NOMO-1 treated with dmso at 0.1 percent for 144 hours (cell line): ENCODE measurements around the gene RTBDN.

Experiments
- DNase-seq: peaks from one replicate; lab custom pipeline; 2025; ENCODE audit not compliant: unreplicated experiment; lab: John Stamatoyannopoulos, UW

The RTBDN gene

DNA sequence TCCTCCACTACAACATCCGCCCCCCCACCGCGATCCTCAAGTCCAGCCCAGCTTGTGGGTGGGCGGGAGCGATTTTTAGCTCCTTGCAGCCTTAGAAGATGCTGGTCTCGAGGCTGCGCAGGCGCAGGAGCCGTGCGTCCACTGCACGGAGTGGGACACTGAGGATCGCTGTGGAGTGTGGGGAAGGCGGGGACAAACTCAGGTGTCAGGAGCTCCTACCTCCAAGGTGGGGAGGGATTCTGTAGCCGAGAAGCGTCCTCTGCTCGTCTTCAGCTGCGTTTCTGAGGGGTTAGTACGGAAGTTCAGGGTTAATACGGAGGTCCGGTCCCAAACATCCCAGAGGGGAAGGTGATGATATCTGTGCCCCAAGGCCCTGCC is at the start of gene RTBDN:
RTBDN (minus strand) TSS at position 14 of the 378 bp plus-strand sequence. CDS start 4,600 bp downstream, outside the sequence.
- DNase-seq, result no peak

DNA sequence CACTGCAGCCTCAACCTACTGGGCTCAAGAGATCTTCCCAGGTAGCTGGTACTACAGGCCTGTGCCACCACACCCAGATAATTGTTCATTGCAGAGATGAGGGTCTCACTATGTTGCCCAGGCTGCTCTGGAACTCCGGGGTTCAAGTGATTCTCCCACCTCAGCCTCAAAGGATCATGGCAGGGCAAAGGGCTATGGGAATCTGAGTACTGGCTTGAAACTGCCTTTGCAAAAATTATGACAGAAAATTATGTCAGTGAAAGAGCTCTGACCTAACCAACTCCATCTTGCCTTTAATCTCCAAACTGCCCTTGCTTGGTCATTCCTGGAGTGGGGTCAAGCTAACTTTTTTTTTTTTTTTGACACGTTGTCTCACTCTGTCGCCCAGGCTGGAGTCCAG is 48.2 kb upstream of the RTBDN start:
- no peak for DNase-seq

DNA sequence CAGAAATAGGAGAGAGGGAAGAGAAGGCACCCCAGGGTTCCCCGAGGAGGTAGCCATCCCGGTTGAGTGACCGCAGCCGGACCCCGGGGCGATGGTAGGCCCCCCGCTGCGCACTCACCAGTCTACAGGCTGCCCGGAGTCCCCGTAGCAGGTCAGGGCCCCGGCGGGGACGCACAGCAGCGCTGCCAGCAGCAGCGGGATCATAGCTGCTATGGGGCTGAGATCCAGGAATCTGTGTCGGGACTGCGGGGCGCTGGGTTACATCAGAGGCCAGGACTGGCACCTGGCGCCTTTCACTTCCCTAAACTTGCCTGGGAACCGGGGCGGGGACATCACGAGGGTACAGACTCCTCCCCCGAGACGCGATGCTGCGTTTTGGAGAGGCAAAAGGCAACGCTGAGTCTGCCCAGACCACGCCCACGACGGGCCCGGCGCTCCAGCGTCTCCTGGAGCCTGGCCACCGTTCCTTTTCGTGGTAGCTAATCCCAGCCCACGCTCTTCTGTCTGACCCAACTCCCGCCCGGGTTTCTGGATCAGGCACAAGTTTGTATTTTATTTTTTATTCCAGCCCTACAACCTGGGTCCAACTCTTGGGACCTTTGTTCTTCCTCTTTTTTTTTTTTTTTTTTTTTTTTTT is 46.9 kb upstream of the RTBDN start, which contains the start of gene DNASE2:
DNASE2 (minus strand) TSS at position 278 of the 637 bp plus-strand sequence; CDS start at position 204, 74 bp downstream.
- peak; percentile 93 for DNase-seq

- peak; percentile 23 for DNase-seq
Observed at GRCh38 chr19:12880551-12881171, 46.3 kb upstream of the RTBDN start.

GRCh38 chr19:12875086-12875485 is 40.7 kb upstream of the RTBDN start:
- no peak for DNase-seq

DNA sequence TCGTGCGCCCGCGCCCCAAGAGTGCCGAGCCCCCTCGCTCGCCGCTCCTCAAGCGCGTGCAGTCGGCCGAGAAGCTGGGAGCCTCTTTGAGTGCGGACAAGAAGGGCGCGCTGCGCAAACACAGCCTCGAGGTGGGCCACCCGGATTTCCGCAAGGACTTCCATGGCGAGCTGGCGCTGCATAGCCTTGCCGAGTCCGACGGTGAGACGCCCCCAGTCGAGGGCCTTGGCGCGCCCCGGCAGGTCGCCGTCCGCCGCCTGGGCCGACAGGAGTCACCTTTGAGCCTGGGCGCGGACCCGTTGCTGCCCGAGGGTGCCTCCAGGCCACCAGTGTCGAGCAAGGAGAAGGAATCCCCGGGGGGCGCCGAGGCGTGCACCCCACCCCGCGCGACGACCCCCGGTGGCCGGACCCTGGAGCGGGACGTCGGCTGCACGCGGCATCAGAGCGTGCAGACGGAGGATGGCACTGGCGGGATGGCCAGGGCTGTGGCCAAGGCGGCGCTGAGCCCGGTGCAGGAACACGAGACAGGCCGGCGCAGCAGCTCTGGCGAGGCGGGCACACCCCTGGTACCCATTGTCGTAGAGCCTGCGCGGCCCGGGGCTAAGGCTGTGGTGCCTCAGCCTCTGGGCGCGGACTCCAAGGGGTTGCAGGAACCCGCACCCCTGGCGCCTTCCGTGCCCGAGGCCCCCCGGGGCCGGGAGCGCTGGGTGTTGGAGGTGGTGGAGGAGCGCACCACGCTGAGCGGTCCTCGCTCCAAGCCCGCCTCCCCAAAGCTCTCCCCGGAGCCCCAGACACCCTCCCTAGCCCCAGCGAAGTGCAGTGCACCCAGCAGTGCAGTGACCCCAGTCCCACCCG is 39.7 kb upstream of the RTBDN start:
- DNase-seq, result no peak

DNA sequence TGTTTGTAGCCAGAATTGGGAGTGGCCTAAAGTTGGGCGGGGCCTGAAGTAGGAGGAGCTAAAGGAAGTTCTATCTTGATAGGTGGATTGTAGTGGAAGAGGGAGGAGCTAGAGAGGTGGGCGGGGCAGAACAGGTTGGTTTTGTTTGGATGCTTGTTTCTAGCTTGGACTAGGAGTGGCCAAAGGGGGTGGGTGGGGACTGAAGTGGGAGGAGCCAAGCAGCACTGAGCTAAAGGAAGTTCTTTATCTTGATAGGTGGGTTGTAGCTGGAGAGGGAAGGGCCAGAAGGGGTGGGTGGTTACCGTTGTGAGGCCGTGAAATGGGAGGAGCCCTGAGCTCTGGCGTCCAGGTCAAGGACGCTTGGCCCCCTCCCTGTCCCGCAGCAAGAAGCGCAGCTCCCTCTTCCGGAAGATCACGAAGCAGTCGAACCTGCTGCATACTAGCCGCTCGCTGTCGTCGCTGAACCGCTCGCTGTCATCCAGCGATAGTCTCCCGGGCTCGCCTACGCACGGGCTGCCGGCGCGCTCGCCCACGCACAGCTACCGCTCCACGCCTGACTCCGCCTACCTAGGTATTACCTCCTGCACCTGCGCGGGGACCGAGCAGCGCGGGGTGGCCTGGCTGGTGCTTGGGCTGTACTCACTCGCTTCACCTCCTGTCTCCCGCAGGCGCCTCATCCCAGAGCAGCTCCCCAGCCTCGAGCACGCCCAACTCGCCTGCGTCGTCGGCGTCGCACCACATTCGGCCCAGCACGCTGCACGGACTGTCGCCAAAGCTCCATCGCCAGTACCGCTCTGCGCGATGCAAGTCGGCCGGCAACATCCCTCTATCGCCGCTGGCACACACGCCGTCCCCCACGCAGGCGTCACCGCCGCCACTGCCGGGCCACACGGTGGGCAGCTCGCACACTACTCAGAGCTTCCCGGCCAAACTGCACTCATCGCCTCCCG is 38.8 kb upstream of the RTBDN start:
- no peak for DNase-seq

DNA sequence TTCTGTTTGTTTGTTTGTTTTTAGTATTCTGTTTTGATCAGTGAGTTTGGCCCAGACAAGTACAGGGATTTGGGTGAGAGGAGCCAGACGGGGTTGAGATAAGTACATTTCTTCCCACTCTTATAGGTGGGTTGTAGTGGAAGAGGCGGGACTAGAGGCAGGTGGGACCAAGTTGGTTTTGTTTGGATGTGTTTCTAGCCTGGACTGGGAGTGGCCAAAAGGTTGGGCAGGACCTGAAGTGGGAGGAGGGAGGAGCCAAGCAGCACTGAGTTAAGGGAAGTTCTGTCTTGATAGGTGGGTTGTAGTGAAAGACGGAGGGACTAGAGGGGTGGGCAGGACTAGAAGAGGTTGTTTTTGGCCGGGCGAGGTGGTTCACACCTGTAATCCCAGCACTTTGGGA is 37.9 kb upstream of the RTBDN start:
- peak; percentile 2 for DNase-seq

GRCh38 chr19:12871681-12872080 is 37.3 kb upstream of the RTBDN start:
- DNase-seq, result no peak

- DNase-seq, result no peak
Observed at GRCh38 chr19:12868540-12869112, 34.2 kb upstream of the RTBDN start.

- DNase-seq, result peak; percentile 29
Observed at GRCh38 chr19:12867120-12868099, 33.0 kb upstream of the RTBDN start.

- DNase-seq, result no peak
Observed at GRCh38 chr19:12866416-12867119, 32.2 kb upstream of the RTBDN start.

DNA sequence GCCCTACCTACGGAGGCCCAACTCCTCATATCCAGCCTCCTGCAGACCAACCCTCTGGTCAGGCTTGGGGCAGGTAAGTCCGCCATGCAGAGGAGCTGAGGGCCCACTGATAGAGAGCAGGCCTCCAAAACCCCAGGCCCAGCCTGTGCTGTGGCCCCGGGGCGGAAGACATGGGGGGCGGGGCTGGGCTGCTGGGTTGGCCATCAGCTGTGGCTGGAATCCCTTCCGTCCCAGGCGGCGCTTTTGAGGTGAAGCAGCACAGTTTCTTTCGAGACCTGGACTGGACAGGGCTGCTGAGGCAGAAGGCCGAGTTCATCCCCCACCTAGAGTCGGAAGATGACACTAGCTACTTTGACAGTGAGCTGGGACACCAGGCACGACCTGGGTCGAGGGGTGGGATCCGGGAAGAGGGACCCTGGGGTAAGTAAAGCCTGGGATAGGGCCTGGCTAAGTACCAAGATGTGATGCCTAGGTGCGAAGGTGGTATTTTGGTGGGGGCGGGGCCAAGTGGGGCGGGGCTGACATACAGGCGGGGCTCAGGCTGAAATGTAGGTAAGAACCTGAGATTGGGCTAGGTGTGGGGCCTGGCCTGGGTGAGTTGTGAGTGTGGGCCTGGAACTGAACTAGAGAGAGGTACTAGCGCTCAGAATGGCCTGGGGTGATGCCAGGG is 31.5 kb upstream of the RTBDN start:
- DNase-seq, result no peak

DNA sequence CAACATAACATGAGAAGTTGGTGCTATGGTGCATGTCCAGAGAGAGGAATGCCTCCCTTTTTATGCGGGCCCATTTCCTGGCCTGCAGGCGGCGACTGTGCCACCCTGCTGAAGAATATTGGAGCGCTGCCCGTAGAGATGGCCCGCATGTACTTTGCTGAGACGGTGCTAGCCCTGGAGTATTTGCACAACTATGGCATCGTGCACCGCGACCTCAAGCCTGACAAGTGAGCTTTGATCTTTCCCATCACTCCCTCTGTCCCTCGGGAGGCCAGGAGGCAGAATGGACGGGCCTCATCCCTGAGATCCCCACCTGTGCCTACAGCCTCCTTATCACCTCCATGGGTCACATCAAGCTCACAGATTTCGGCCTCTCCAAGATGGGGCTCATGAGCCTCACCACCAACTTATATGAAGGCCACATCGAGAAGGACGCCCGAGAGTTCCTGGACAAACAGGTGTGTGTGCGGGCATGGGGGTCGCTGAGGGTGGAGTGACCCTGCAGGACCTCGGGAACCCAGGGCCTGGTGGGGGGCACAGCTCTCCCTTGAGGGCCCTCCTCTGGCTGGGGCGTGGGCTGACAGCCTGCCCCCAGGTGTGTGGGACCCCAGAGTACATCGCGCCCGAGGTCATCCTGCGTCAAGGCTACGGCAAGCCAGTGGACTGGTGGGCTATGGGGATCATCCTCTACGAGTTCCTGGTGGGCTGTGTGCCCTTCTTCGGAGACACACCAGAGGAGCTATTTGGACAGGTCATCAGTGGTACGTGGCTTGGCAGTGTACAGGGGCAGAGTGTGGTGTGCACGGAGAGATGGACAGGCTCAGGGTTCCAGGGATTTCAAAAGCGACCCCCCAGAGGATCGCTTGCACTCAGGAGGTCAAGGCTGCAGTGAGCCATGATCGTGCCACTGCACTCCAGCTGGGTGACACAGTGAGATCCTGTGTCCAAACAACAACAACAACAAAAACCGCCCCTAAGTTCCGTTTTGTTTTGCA is 30.6 kb upstream of the RTBDN start:
- no peak for DNase-seq

DNA sequence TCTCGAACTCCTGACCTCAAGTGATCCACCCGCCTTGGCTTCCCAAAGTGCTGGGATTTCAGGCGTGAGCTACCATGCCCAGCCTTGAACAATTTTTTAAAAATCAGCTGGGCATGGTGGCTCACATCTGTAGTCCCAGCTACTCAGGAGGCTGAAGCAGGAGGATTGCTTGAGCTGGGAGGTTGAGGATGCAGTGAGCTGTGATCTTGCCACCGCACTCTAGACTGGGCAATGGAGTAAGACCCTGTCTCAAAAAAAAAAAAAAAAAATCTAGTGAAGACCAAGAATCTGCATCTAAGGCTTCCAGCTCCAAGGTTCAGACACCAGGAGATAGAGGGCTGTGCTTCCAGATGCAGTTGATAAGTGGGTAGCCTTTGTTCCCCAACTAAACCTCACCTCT is 29.8 kb upstream of the RTBDN start:
- no peak for DNase-seq

- DNase-seq, result no peak
Observed at GRCh38 chr19:12859546-12859945, 25.2 kb upstream of the RTBDN start.
